ENCODE measurements around the gene C10orf62.

Gene C10orf62

DNA sequence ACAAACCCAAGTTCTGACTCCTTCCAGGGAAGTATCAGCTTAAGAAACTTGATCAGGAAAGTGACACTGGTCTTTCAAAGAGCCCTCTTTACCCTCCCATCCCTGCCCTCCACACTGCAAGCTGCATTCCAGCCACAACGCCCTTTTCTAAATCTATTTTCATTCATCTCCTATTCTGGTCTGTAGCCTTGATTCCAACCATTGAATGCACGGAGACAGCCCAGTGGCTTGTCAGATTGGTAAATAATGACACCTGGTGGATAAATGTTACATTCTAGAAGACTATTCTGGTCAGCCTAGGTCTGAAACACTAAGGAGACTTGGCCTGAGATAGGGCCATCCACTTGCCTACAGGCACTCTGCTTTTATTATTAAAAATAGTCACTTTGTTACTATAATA is 22.9 kb downstream of the C10orf62 start:
- no peaks in the 10 kb centered on the region for H3F3A ChIP-seq (ENCODE audit: insufficient read depth, low read length)
- no peak overlapping the region for H3K9ac ChIP-seq (ENCODE audit: low read length)
- H3K36me3 ChIP-seq (replicated peaks; ENCODE audit: insufficient read depth, low read length) = no peaks in the 10 kb centered on the region
- H3K4me2 ChIP-seq (ENCODE audit: low read depth, low read length) = no peak overlapping the region
- no peak overlapping the region for H3K27ac ChIP-seq (ENCODE audit: low read length)
- H3K79me2 ChIP-seq (ENCODE audit: low read length) = no peaks in the 10 kb centered on the region
- H4K20me1 ChIP-seq (ENCODE audit: insufficient read depth, low read length) = no peaks in the 10 kb centered on the region
- H3K4me1 ChIP-seq (ENCODE audit: low read length) = no peaks in the 10 kb centered on the region
- H3K9me3 ChIP-seq (replicated peaks; ENCODE audit: insufficient read depth, low read length) = no peaks in the 10 kb centered on the region
- H3K27me3 ChIP-seq (replicated peaks; ENCODE audit: insufficient read depth, low read length) = no peaks in the 10 kb centered on the region
- H3K9me2 ChIP-seq (replicated peaks; ENCODE audit: insufficient read depth, low read length) = no peaks in the 10 kb centered on the region
- no peak overlapping the region for H3K4me3 ChIP-seq (ENCODE audit: low read length)
- DNase-seq = peak; percentile 14
- H2AFZ ChIP-seq (ENCODE audit: low read length) = no peak overlapping the region
- TF ChIP-seq, protein P1, sequence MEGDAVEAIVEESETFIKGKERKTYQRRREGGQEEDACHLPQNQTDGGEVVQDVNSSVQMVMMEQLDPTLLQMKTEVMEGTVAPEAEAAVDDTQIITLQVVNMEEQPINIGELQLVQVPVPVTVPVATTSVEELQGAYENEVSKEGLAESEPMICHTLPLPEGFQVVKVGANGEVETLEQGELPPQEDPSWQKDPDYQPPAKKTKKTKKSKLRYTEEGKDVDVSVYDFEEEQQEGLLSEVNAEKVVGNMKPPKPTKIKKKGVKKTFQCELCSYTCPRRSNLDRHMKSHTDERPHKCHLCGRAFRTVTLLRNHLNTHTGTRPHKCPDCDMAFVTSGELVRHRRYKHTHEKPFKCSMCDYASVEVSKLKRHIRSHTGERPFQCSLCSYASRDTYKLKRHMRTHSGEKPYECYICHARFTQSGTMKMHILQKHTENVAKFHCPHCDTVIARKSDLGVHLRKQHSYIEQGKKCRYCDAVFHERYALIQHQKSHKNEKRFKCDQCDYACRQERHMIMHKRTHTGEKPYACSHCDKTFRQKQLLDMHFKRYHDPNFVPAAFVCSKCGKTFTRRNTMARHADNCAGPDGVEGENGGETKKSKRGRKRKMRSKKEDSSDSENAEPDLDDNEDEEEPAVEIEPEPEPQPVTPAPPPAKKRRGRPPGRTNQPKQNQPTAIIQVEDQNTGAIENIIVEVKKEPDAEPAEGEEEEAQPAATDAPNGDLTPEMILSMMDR (IDR thresholded peaks at IDR 0.05; ENCODE audit: low read length) = peak; percentile 38
- no peak for TF ChIP-seq EZH2 (optimal IDR thresholded peaks at IDR 0.05; ENCODE audit: low read depth, low read length)

DNA sequence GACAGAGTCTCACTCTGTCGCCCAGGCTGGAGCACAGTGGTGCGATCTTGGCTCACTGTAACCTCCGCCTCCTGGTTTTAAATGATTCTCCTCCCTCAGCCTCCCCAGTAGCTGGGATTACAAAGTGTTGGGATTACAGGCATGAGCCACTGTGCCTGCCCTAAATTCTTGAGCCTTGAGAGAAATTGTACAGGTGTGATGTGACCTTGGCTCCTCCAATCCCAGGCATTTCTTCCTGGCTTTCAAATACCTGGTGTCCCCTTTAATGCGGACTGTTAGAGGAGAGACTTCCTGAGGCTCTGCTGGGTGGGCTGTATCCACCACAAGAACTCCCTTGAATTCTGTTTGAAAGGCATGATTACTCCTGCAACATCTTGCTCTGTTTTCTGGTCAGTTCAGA is 28.8 kb downstream of the C10orf62 start:
- no peaks in the 10 kb centered on the region for H3K27me3 ChIP-seq (replicated peaks; ENCODE audit: insufficient read depth, low read length)
- no peak for DNase-seq
- no peaks in the 10 kb centered on the region for H3K9me2 ChIP-seq (replicated peaks; ENCODE audit: insufficient read depth, low read length)
- no peaks in the 10 kb centered on the region for H4K20me1 ChIP-seq (ENCODE audit: insufficient read depth, low read length)
- no peaks in the 10 kb centered on the region for H3F3A ChIP-seq (ENCODE audit: insufficient read depth, low read length)
- no peak overlapping the region for H3K9ac ChIP-seq (ENCODE audit: low read length)
- TF ChIP-seq EZH2 (optimal IDR thresholded peaks at IDR 0.05; ENCODE audit: low read depth, low read length) = no peak
- TF ChIP-seq, protein P1 (IDR thresholded peaks at IDR 0.05; ENCODE audit: low read length) = no peak
- no peak for TF ChIP-seq EZH2phosphoT487 (IDR thresholded peaks at IDR 0.05; ENCODE audit: low read length)
- no peak overlapping the region for H3K4me3 ChIP-seq (ENCODE audit: low read length)
- no peaks in the 10 kb centered on the region for H3K9me3 ChIP-seq (replicated peaks; ENCODE audit: insufficient read depth, low read length)
- H3K79me2 ChIP-seq (ENCODE audit: low read length) = no peaks in the 10 kb centered on the region
- no peak overlapping the region for H2AFZ ChIP-seq (ENCODE audit: low read length)
- H3K27ac ChIP-seq (ENCODE audit: low read length) = no peak overlapping the region
- no peak overlapping the region for H3K4me2 ChIP-seq (ENCODE audit: low read depth, low read length)
- no peaks in the 10 kb centered on the region for H3K36me3 ChIP-seq (replicated peaks; ENCODE audit: insufficient read depth, low read length)
- no peaks in the 10 kb centered on the region for H3K4me1 ChIP-seq (ENCODE audit: low read length)

DNA sequence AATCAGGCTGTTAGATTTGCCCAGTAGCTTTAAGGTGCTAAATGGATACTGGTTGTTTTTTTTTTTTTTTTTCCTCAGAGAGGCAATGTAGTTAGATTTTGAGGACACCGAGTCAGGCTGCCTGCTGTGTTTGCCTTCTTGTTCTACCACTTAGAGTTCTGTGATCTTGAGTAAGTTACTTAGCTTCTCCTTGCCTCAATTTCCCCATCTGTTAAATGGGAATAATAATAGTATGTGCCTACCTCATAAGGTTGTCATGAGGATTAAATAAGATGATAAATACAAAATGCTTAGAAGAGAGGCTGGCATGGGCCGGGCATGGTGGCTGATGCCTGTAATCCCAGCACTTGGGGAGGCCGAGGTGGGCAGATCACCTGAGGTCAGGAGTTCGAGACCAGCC is 29.2 kb downstream of the C10orf62 start:
- no peak overlapping the region for H3K4me2 ChIP-seq (ENCODE audit: low read depth, low read length)
- H3K4me3 ChIP-seq (ENCODE audit: low read length) = no peak overlapping the region
- no peaks in the 10 kb centered on the region for H3K9me3 ChIP-seq (replicated peaks; ENCODE audit: insufficient read depth, low read length)
- no peaks in the 10 kb centered on the region for H3K4me1 ChIP-seq (ENCODE audit: low read length)
- H3K79me2 ChIP-seq (ENCODE audit: low read length) = no peaks in the 10 kb centered on the region
- H2AFZ ChIP-seq (ENCODE audit: low read length) = no peak overlapping the region
- no peaks in the 10 kb centered on the region for H3K36me3 ChIP-seq (replicated peaks; ENCODE audit: insufficient read depth, low read length)
- DNase-seq = no peak
- no peak overlapping the region for H3K9ac ChIP-seq (ENCODE audit: low read length)
- H4K20me1 ChIP-seq (ENCODE audit: insufficient read depth, low read length) = no peaks in the 10 kb centered on the region
- H3F3A ChIP-seq (ENCODE audit: insufficient read depth, low read length) = no peaks in the 10 kb centered on the region
- no peaks in the 10 kb centered on the region for H3K9me2 ChIP-seq (replicated peaks; ENCODE audit: insufficient read depth, low read length)
- no peak overlapping the region for H3K27ac ChIP-seq (ENCODE audit: low read length)
- no peaks in the 10 kb centered on the region for H3K27me3 ChIP-seq (replicated peaks; ENCODE audit: insufficient read depth, low read length)
- TF ChIP-seq EZH2 (optimal IDR thresholded peaks at IDR 0.05; ENCODE audit: low read depth, low read length) = no peak
- TF ChIP-seq, protein P1 (IDR thresholded peaks at IDR 0.05; ENCODE audit: low read length) = no peak
- no peak for TF ChIP-seq EZH2phosphoT487 (IDR thresholded peaks at IDR 0.05; ENCODE audit: low read length)

Measured in MM.1S (cell line).